HEK293 (cell line): Measurements from ENCODE around the gene EVC.

Source experiments
- CTCF ChIA-PET: fragments of 350-600 bp; formaldehyde crosslinking; extraction: SDS; loops from one replicate; lab custom pipeline; 2021; ENCODE audit warnings: antibody characterized with exemption; lab: Yijun Ruan, JAX
- POLR2A ChIA-PET: fragments of 300-600 bp; formaldehyde crosslinking; extraction: SDS; loops from one replicate; lab custom pipeline; 2020; ENCODE audit warnings: antibody characterized with exemption, inconsistent platforms; lab: Yijun Ruan, JAX
- H3K27ac ChIP-seq: fragments of 200-500 bp; sonication (Bioruptor generic); 2 replicates; pipeline ENCODE4 v1.5.1; 2014; ENCODE audit warnings: low read depth, low read length, control low read depth, inconsistent platforms; ENCODE audit errors: extremely low read depth
- H3K36me3 ChIP-seq, 2 experiments: fragments of 200-500 bp in 1 of 2; sonication (Bioruptor generic) in 1 of 2; 1 replicate in 1 of 2; 2 replicates in 1 of 2; pipeline ENCODE4 v1.5.1; 2014 to 2017; ENCODE audit warnings: inconsistent platforms in 2 of 2, low read length in 2 of 2; ENCODE audit not compliant: control insufficient read depth in 2 of 2, insufficient read depth in 1 of 2
- H3K4me1 ChIP-seq: fragments of 200-500 bp; sonication (Bioruptor generic); 2 replicates; pipeline ENCODE4 v1.5.1; 2014; ENCODE audit warnings: mild to moderate bottlenecking, low read length, inconsistent platforms; ENCODE audit not compliant: control insufficient read depth, insufficient read depth
- H3K4me3 ChIP-seq: 2 replicates; pipeline ENCODE4 v1.5.1; 2011; ENCODE audit warnings: low read depth, mild to moderate bottlenecking, control low read depth, low read length, moderate library complexity
- H3K9me3 ChIP-seq: fragments of 200-500 bp; sonication (Bioruptor generic); 2 replicates; pipeline ENCODE4 v1.5.1; 2014; ENCODE audit warnings: low read depth, low read length, inconsistent platforms; ENCODE audit not compliant: control insufficient read depth, insufficient read depth
- BCL11B ChIP-seq: fragments of 450-650 bp; formaldehyde crosslinking; IDR thresholded peaks from 2 replicates; pipeline ENCODE4 v1.5.1; 2016; ENCODE audit warnings: low read depth, missing biosample characterization, missing genetic modification characterization
- HOXA7 ChIP-seq: sonication (generic); formaldehyde crosslinking; IDR thresholded peaks from 2 replicates; pipeline ENCODE4 v1.8.1; 2022; ENCODE audit warnings: missing genetic modification reagents, borderline replicate concordance
- KLF10 ChIP-seq: fragments of 450-650 bp; IDR thresholded peaks from 2 replicates; pipeline ENCODE4 v1.5.1; 2018; ENCODE audit warnings: missing biosample characterization, mild to moderate bottlenecking, missing genetic modification characterization
- PRDM4 ChIP-seq: fragments of 450-650 bp; formaldehyde crosslinking; IDR thresholded peaks from 2 replicates; pipeline ENCODE4 v1.5.1; 2017; ENCODE audit warnings: missing biosample characterization, missing genetic modification characterization
- TSHZ1 ChIP-seq: fragments of 450-650 bp; formaldehyde crosslinking; IDR thresholded peaks from 2 replicates; pipeline ENCODE4 v1.5.1; 2016; ENCODE audit warnings: missing biosample characterization, missing genetic modification characterization, borderline replicate concordance
- ZBTB21 ChIP-seq: fragments of 450-650 bp; formaldehyde crosslinking; IDR thresholded peaks from 2 replicates; pipeline ENCODE4 v1.5.1; 2017; ENCODE audit warnings: missing biosample characterization, missing genetic modification characterization
- ZBTB8A ChIP-seq: fragments of 450-650 bp; formaldehyde crosslinking; IDR thresholded peaks from 2 replicates; pipeline ENCODE4 v1.5.1; 2016; ENCODE audit warnings: missing biosample characterization, missing genetic modification characterization
- ZNF114 ChIP-seq: fragments of 450-650 bp; formaldehyde crosslinking; IDR thresholded peaks from 2 replicates; pipeline ENCODE4 v1.5.0; 2017; ENCODE audit warnings: missing biosample characterization, missing genetic modification characterization
- ZNF155 ChIP-seq: fragments of 450-650 bp; formaldehyde crosslinking; IDR thresholded peaks from 2 replicates; pipeline ENCODE4 v1.5.1; 2016; ENCODE audit warnings: missing biosample characterization, missing genetic modification characterization
- ZNF19 ChIP-seq: fragments of 450-650 bp; formaldehyde crosslinking; IDR thresholded peaks from 2 replicates; pipeline ENCODE4; 2016; ENCODE audit warnings: missing biosample characterization, missing genetic modification characterization, low read depth
- ZNF404 ChIP-seq: fragments of 450-650 bp; formaldehyde crosslinking; IDR thresholded peaks from 2 replicates; pipeline ENCODE4 v1.5.1; 2017; ENCODE audit warnings: missing biosample characterization, missing genetic modification characterization
- ZNF473 ChIP-seq: fragments of 450-650 bp; formaldehyde crosslinking; IDR thresholded peaks from 2 replicates; pipeline ENCODE4 v1.5.1; 2017; ENCODE audit warnings: missing biosample characterization, missing genetic modification characterization
- ZNF501 ChIP-seq: fragments of 450-650 bp; formaldehyde crosslinking; IDR thresholded peaks from 2 replicates; pipeline ENCODE4 v1.5.1; 2016; ENCODE audit warnings: missing biosample characterization, missing genetic modification characterization
- ZNF510 ChIP-seq: fragments of 450-650 bp; formaldehyde crosslinking; IDR thresholded peaks from 2 replicates; pipeline ENCODE4 v1.5.1; 2018; ENCODE audit warnings: mild to moderate bottlenecking, missing genetic modification characterization, missing biosample characterization; ENCODE audit not compliant: insufficient replicate concordance
- ZNF548 ChIP-seq: fragments of 450-650 bp; formaldehyde crosslinking; IDR thresholded peaks from 2 replicates; pipeline ENCODE4 v1.5.1; 2016; ENCODE audit warnings: missing biosample characterization, missing genetic modification characterization
- ZNF558 ChIP-seq: fragments of 450-650 bp; formaldehyde crosslinking; IDR thresholded peaks from 2 replicates; pipeline ENCODE4 v1.5.1; 2016; ENCODE audit warnings: missing biosample characterization, missing genetic modification characterization
- ZNF76 ChIP-seq: fragments of 450-650 bp; formaldehyde crosslinking; IDR thresholded peaks from 2 replicates; pipeline ENCODE4; 2016; ENCODE audit warnings: low read depth, missing biosample characterization, missing genetic modification characterization, borderline replicate concordance
- ZSCAN30 ChIP-seq: fragments of 450-650 bp; IDR thresholded peaks from 2 replicates; pipeline ENCODE4 v1.5.1; 2018; ENCODE audit warnings: missing biosample characterization, mild to moderate bottlenecking, missing genetic modification characterization, moderate library complexity
- TF ChIP-seq, protein P1 (sequence below): fragments of 450-650 bp; formaldehyde crosslinking; IDR thresholded peaks from 2 replicates; pipeline ENCODE4 v1.5.1; 2017; ENCODE audit warnings: missing biosample characterization, missing genetic modification characterization

The EVC gene

GRCh38 chr4:5759236-5760075 is 48.5 kb downstream of the EVC start (continued):
- TF ChIP-seq ZNF76 (no peak), ZNF114 (tag by site-specific recombination) (no peak)

- no peak overlapping the region for H3K4me3 ChIP-seq
- H3K36me3 ChIP-seq = peaks cover 0 to 43% of the 10 kb centered on the region in 2 experiments; a peak in 1 of 3 replicates
- no peaks in the 10 kb centered on the region for H3K9me3 ChIP-seq
- no peaks in the 10 kb centered on the region for H3K4me1 ChIP-seq
- TF ChIP-seq BCL11B (tag by site-specific recombination) = no peak
- no peak for TF ChIP-seq ZNF501 (tag by site-specific recombination)
- no peak for TF ChIP-seq ZNF404 (tag by site-specific recombination)
- TF ChIP-seq ZSCAN30 (tag by site-specific recombination) = no peak
- TF ChIP-seq TSHZ1 = no peak
- no peak for TF ChIP-seq ZBTB8A (tag by site-specific recombination)
- TF ChIP-seq ZNF473 (tag by site-specific recombination) = no peak
- TF ChIP-seq ZNF510 = no peak
- TF ChIP-seq KLF10 = no peak
- TF ChIP-seq, protein P1, sequence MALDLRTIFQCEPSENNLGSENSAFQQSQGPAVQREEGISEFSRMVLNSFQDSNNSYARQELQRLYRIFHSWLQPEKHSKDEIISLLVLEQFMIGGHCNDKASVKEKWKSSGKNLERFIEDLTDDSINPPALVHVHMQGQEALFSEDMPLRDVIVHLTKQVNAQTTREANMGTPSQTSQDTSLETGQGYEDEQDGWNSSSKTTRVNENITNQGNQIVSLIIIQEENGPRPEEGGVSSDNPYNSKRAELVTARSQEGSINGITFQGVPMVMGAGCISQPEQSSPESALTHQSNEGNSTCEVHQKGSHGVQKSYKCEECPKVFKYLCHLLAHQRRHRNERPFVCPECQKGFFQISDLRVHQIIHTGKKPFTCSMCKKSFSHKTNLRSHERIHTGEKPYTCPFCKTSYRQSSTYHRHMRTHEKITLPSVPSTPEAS (tag by site-specific recombination) = no peak
- no peak for TF ChIP-seq PRDM4 (tag by site-specific recombination)
- TF ChIP-seq HOXA7 = no peak
- TF ChIP-seq ZNF19 = no peak
- TF ChIP-seq ZBTB21 (tag by site-specific recombination) = no peak
- TF ChIP-seq ZNF155 (tag by site-specific recombination) = no peak
- no peak for TF ChIP-seq ZNF548 (tag by site-specific recombination)
- TF ChIP-seq ZNF558 = no peak
- TF ChIP-seq, all 188 proteins: peak for 0
- POLR2A ChIA-PET = no interaction called here
- CTCF ChIA-PET = no interaction called here
- H3K27ac ChIP-seq = no peak overlapping the region
These were observed 49.2 kb downstream of the EVC start for GRCh38 chr4:5760246-5760645.
